SKM-1 (cell line): ENCODE data around the gene RFPL3.

Source experiments
- DNase-seq: peaks from one replicate; lab custom pipeline; 2025; ENCODE audit not compliant: unreplicated experiment; lab: John Stamatoyannopoulos, UW

The RFPL3 gene

DNA sequence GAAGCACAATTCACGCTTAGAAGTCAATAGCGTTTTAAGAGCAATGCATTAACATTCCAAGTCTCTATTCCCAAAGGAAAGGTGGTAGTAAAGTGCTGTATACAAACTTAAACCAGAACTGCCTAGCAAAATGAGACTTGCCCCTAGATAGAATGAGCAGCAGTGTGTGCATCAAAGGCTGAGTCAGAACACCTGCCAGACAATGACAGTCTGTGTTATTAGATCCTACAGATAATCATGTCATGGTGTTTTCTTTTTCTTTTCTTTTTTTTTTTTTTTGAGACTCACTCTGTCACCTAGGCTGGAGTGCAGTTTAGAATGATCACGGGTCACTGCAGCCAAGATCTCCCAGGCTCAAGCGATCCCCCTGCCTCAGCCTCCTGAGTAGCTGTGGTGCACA lies 52.8 kb downstream of the RFPL3 start:
- DNase-seq, result no peak
